ENCODE measurements around the gene CSRNP3.
"Not testable (repeated sequence)": the region's sequence is repeated elsewhere in the genome, so short reads cannot be mapped to it uniquely, and the experiment has no call there.

CSRNP3 gene

GRCh38 chr2:165636959-165637358 lies 167.5 kb downstream of the CSRNP3 start:
- DNase-seq, result no peak

GRCh38 chr2:165637396-165637795 lies 167.9 kb downstream of the CSRNP3 start:
- DNase-seq, result no peak

DNA sequence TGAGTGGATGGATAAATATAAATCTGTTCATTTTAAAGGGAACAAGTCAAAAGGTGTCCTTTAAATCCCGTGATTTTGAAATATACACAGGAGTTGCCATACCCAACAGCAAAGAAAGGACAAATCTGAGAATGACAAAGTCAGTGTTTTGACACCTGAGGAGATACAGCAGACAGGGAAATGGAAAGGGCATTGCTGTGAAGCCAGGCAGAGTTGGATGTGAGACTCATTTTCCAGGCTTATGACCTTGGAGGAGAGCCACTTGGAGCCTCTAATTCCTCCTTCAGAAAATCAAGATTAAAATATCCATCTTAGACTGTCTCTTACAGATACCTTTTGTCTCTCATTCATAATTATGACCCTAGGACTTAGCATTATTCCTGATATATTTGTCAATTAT lies 170.0 kb downstream of the CSRNP3 start:
- DNase-seq, result no peak

GRCh38 chr2:165640247-165640929 lies 170.9 kb downstream of the CSRNP3 start:
- DNase-seq, result no peak

GRCh38 chr2:165645930-165646831 lies 176.7 kb downstream of the CSRNP3 start:
- no peak for DNase-seq

GRCh38 chr2:165647409-165647808 lies 177.9 kb downstream of the CSRNP3 start:
- DNase-seq, result no peak

GRCh38 chr2:165648801-165649200 lies 179.3 kb downstream of the CSRNP3 start:
- no peak for DNase-seq

DNA sequence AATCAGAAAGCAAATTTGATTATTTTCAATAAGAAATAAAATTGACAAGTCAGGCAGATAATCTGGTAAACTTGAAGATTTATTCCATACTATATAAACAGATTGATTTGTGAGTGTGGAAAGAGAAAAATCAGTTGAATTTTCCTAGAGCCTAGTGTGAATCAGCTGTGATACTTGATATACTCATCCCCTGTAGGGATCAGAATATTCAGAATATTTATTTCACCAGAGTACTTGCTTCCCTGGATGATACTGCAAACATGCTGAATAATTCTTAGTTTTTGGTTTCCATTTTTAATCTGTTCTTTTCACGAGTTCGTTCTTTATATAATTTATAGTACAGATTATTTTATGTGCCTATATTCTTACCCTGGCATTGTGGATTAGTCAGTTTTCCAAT lies 181.7 kb downstream of the CSRNP3 start:
- no peak for DNase-seq

DNA sequence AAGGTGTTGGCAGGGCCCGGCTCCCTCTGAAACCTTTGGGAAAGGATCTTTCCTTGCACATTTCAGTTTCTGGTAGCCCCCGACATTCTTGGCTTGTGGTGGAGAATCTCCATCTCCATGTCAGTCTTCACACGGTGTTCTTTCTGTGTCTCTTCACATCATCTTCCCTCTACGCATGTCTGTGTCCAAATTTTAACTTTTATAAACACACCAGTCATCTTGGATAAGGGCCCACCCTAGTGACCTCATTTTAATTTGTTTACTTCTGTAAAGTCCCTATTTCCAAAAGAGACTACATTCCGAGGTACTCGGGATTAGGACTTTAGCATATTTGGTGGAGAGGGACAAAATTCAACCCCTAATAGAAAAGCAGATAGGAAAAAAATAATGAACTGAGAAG lies 186.2 kb downstream of the CSRNP3 start:
- no peak for DNase-seq

- no peak for DNase-seq
Observed at GRCh38 chr2:165660361-165660760, 190.9 kb downstream of the CSRNP3 start.

DNA sequence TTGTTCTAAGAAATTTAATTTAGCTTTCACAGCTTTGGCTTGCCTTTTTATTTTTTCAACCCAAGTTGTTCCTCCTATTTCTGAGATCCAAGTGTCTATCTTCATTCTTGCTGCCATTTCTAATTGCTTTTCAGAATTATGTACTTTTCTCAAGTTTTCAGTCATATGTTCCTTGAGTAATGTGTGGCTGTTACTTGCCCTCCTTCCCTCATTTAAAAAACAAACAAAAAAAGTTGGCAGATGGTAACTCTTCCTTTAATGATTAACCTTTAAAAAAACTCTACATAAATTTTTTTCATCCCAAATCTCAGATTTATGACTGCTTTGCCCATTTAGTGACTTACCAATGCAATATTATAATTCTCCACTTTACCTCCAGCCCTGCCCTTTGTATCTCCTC lies 193.2 kb downstream of the CSRNP3 start:
- no peak for DNase-seq

DNA sequence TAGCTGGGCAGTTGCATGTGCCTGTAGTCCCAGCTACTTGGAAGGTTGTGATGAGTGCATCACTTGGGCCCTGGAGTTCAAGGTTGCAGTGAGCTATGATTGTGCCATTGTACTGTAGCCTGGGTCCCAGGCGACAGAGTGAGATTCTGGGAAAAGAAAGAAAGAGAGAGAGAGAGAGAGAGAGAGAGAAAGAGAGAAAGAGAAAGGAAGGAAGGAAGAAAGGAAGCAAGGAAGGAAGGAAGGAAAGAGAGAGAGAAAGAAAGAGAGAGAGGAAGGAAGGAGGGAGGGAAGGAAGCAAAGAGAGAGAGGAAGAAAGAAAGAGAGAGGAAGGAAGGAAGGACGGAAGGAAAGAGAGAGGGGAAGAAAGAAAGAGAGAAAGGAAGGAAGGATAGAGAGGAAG lies 196.1 kb downstream of the CSRNP3 start:
- no peak for DNase-seq

DNA sequence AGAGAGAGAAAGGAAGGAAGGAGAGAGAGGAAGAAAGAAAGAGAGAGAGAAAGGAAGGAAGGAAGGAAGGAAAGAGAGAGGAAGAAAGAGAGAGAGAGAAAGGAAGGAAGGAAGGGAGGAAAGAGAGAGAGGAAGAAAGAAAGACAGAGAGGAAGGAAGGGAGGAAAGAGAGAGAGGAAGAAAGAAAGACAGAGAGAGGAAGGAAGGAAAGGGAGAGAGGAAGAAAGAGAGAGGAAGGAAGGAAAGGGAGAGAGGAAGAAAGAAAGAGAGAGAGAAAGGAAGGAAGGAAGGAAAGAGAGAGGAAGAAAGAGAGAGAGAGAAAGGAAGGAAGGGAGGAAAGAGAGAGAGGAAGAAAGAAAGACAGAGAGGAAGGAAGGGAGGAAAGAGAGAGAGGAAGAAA lies 196.6 kb downstream of the CSRNP3 start:
- not testable (repeated sequence) for DNase-seq

GRCh38 chr2:165666605-165667004 lies 197.1 kb downstream of the CSRNP3 start:
- no peak for DNase-seq

- no peak for DNase-seq
Observed at GRCh38 chr2:165667375-165667774, 197.9 kb downstream of the CSRNP3 start.

- DNase-seq, result no peak
Observed at GRCh38 chr2:165674780-165675179, 205.3 kb downstream of the CSRNP3 start.

- no peak for DNase-seq
Observed at GRCh38 chr2:165675551-165675968, 206.1 kb downstream of the CSRNP3 start.

GRCh38 chr2:165678882-165679281 lies 209.4 kb downstream of the CSRNP3 start:
- no peak for DNase-seq

DNA sequence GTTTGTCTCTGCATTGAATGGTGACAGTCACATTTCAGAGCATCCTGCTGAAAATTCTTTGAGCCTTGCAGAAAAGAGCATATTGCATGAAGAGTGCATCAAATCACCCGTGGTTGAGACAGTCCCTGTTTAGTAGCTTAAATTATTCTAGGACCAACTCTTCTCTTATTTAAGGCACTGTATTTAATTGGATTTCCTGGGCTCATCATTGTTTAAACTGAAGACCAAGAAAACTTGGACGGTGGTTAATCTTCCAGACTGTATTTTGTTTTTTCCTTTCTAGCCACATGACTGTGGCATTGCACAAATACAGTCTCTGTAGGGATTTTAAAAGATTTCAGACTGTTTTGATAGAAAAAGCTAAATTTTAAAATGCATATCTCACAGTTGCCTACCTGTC lies 210.1 kb downstream of the CSRNP3 start:
- no peak for DNase-seq

GRCh38 chr2:165681841-165682240 lies 212.3 kb downstream of the CSRNP3 start:
- no peak for DNase-seq

GRCh38 chr2:165682546-165682945 lies 213.0 kb downstream of the CSRNP3 start:
- no peak for DNase-seq

GRCh38 chr2:165686800-165687199 lies 217.3 kb downstream of the CSRNP3 start:
- DNase-seq, result no peak

DNA sequence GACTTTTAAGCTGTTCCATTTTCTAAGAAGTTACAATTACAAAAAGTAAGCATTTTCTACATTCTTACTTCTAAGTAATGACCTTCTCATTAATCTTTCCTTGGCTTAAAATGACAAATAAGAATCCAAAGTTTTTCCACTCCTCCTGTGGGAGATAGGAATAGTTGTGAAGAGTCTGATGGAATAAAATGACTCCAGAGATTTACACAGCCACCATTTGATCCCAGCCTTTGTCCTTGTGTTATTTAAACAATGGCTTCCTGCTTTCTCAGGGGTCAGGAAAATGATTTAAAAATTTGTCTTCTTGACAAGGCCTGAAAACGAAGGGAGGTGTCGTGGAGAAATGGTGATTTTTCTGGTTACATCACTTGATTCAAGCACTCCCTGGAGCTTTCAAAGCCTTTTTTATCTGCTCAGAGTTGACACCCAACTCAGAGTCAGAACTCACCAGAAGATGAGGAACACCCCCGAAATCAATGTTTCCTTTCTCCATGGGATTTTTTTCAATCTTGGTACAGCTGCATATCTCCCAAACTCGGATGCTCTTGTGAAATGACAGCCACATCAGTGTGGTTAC lies 218.0 kb downstream of the CSRNP3 start:
- DNase-seq, result no peak

DNA sequence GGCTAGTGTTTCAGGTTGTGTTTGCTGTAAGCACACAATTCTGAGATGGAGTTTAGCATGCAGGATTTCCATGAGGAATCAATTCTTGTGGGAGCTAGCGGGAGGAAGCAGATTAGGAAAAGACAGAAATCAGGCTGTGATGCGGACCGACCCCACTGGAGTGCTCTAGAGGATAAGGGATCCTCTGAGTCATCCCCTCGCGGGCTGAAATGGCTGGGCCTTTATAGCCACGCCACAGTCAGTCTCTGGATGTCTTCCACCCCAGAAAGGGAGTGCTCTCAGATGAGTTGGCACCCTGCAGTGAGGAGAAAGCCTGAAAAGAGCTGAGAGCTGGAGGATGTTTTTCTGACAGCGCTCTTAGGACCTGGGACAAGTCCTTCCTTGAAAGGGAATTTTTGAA lies 222.1 kb downstream of the CSRNP3 start:
- no peak for DNase-seq

Measured in activated gamma-delta T cell (primary cell).